ENCODE data around the gene HADHB.

- no peak for TF ChIP-seq CTCF (IDR thresholded peaks at IDR 0.05)
- TF ChIP-seq POLR2A (IDR thresholded peaks at IDR 0.05) = no peak
Measured at GRCh38 chr2:26216587-26216986, 28.2 kb upstream of the HADHB start.

Data from testis (tissue), 2 donors.